Measurements from ENCODE around the gene BHLHA15. TPM values are rescaled to one million over a fixed set of nuclear protein-coding genes. Genes with fewer than 3 reads are reported as not detected.

The BHLHA15 gene
- total RNA-seq, 4 donors from 2014 or later = 3.7 to 18.5 (median 5.6) TPM

DNA sequence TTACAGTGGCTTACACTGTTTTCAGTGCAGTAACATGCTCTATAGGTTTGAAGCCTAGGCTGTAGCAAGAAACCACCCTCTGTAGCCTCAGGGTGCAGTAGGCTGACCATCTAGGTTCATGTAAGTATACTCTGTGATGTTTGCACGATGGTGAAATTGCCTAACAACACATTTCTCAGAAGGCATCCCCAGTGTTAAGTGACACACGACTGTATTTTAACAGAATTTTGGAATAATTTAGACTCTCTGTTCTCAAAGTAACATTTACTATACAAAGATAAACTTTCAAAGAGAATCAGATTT lies 44.6 kb upstream of the BHLHA15 start:
- 69 to 80% methylated on average over 2 of the region's 2 CpGs for WGBS, 2 donors

DNA sequence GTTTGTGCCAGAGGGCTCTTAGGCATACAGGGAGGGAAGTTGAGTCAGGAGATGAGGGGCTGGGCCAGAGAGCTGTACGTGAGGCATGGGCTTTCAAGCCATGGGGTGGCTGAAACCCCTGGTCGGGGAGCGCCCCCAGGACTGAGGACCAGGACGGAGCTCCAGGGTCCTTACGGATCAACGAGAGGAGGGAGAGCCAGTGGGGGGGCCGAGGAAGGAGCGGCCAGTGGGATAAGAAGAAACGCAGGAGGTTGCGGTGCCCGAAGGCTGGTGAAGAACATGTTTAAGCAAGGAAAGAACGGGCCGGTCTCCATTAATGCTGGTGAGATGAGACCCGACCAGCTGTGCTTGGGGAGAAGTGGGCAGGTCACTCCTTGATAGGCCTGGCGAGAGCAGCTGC lies 43.6 kb upstream of the BHLHA15 start:
- no peak overlapping the region for H3K4me3 ChIP-seq (ENCODE audit: low read depth, poor library complexity, severe bottlenecking)
- intact Hi-C loops (cut with DNase I; ENCODE audit: low total_unique reads) = loop anchor here (2.0 to 10.0 kb wide), 2 partner anchors 63 to 147 kb away; partner anchors contain the start of gene LMTK2
- 90 to 93% methylated on average over 15 of the region's 15 CpGs for WGBS, 2 donors
- TF ChIP-seq, protein P1, sequence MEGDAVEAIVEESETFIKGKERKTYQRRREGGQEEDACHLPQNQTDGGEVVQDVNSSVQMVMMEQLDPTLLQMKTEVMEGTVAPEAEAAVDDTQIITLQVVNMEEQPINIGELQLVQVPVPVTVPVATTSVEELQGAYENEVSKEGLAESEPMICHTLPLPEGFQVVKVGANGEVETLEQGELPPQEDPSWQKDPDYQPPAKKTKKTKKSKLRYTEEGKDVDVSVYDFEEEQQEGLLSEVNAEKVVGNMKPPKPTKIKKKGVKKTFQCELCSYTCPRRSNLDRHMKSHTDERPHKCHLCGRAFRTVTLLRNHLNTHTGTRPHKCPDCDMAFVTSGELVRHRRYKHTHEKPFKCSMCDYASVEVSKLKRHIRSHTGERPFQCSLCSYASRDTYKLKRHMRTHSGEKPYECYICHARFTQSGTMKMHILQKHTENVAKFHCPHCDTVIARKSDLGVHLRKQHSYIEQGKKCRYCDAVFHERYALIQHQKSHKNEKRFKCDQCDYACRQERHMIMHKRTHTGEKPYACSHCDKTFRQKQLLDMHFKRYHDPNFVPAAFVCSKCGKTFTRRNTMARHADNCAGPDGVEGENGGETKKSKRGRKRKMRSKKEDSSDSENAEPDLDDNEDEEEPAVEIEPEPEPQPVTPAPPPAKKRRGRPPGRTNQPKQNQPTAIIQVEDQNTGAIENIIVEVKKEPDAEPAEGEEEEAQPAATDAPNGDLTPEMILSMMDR (IDR thresholded peaks at IDR 0.05) = no peak
- no peak for TF ChIP-seq POLR2A (IDR thresholded peaks at IDR 0.05)
- DNase-seq (ENCODE audit: low spot score in 2 of 2) = no peak

More for the DNA sequence above, 44.6 kb upstream of the BHLHA15 start:
- intact Hi-C loops (cut with DNase I; ENCODE audit: low total_unique reads) = loop anchor here (10.0 kb wide), 1 partner anchor 62 kb away; the partner anchor contains the start of gene LMTK2
- DNase-seq (ENCODE audit: low spot score in 2 of 2) = no peak
- TF ChIP-seq, protein P1 (IDR thresholded peaks at IDR 0.05) = no peak
- no peak for TF ChIP-seq POLR2A (IDR thresholded peaks at IDR 0.05)
- H3K4me3 ChIP-seq (ENCODE audit: low read depth, poor library complexity, severe bottlenecking) = no peak overlapping the region

DNA sequence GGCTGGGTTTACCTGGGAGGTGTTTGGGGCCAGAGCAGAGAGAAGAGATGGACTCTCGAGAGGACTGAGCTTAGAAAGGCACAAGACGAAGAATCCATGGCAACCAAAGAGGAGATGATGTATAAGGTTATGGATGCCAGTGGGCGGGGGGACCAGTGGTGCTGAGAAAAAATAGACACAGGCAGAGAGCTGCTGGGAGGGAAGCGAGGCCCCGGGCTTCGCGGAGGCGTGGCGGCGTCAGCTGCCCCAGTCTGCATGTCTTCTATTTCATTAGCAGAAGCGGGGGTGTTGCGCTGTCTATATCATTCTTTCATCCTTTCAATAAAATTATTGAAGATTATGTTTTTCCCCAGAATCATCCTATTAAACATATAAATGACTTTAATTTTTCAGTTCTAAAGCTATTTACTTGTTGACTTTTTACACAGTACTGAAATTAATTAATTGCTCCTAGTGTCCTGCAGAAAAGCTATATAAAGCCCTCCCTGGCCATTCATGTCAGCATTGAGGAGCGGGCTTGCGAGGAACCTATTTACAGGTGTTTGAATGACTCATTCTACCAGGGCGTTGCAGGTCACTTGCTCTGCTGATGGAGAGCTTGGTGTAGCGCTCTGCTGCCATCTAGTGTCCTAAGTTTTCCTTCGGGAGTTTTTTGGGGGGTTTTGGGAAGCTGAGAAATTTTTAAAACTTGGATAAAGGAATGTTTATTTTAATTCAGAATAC lies 42.9 kb upstream of the BHLHA15 start:
- intact Hi-C loops (cut with DNase I; ENCODE audit: low total_unique reads) = loop anchor here (2.0 to 10.0 kb wide), 2 partner anchors 64 to 148 kb away; partner anchors contain the start of gene LMTK2
- no peak overlapping the region for H3K4me3 ChIP-seq (ENCODE audit: low read depth, poor library complexity, severe bottlenecking)
- DNase-seq (ENCODE audit: low spot score in 2 of 2) = peak in 1 of 2 donors; percentile 56
- 61 to 62% methylated on average over 17 of the region's 17 CpGs for WGBS, 2 donors
- no peak for TF ChIP-seq POLR2A (IDR thresholded peaks at IDR 0.05)
- TF ChIP-seq, protein P1 (IDR thresholded peaks at IDR 0.05) = peak in 1 of 3 donors; percentile 54

DNA sequence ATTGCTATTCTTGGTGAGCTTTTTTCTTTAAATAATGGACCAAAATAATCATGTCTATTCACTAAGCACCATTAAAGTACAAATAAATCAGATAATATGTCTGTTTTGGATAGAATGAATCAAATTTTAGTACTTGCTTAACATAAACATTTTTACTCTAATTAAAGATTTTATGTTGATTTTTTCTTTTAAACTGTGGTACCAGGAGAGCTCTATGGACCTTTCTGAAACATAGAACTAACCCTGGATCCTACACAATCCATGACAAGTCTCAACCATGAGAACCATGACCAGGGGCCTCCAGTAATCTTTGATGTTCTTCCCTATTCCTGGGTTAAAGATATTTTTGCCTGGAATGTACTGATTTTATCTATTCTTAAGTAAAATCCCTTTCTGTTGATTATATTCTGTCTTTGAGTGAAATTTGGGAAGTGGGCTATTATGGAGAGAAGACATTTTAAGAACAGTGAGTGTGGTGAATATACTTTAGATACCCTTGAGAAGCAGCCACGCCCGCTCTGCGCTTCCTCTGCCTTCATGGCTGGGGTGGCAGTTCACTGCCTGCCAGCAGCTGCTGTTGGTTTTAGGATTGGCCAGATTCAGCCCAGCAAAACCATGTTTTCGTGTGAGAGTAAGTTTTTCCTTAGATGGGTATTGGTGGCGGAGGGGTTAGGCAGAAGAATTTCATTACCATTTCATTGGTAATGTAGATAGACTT lies 42.2 kb upstream of the BHLHA15 start:
- no peak overlapping the region for H3K4me3 ChIP-seq (ENCODE audit: low read depth, poor library complexity, severe bottlenecking)
- intact Hi-C loops (cut with DNase I; ENCODE audit: low total_unique reads) = loop anchor here (2.0 to 10.0 kb wide), 2 partner anchors 64 to 148 kb away; partner anchors contain the start of gene LMTK2
- 91 to 93% methylated on average over 5 of the region's 5 CpGs for WGBS, 2 donors
- no peak for TF ChIP-seq POLR2A (IDR thresholded peaks at IDR 0.05)
- TF ChIP-seq, protein P1 (IDR thresholded peaks at IDR 0.05) = no peak
- DNase-seq (ENCODE audit: low spot score in 2 of 2) = no peak

DNA sequence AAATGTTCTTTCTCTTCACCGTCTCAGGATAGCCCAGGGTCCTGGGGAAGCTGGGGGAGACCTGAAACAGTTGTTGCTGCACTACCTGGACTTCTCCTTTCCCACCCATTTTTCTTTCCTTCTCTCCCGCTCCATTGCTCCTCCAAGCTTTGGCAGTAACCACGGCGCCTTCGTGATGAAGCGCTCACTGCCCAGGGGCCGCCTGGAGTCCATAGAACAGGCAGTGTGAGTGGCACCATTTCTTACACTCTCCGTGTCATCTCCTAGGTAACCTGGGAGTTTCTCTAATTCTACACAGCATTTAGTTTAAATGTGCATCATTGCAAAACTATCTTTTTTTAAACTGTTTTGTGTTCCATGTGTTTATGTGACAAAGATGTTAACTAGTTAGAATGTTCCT lies 40.3 kb upstream of the BHLHA15 start:
- no peak for TF ChIP-seq POLR2A (IDR thresholded peaks at IDR 0.05)
- TF ChIP-seq, protein P1 (IDR thresholded peaks at IDR 0.05) = no peak

More for the DNA sequence above, 40.3 kb upstream of the BHLHA15 start:
- no peak overlapping the region for H3K4me3 ChIP-seq (ENCODE audit: low read depth, poor library complexity, severe bottlenecking)
- intact Hi-C loops (cut with DNase I; ENCODE audit: low total_unique reads) = no loop called here
- 89 to 95% methylated on average over 8 of the region's 8 CpGs for WGBS, 2 donors
- DNase-seq (ENCODE audit: low spot score in 2 of 2) = no peak
